Daoy (cell line): ENCODE data around the gene PHF23. TPM values are rescaled to one million over a fixed set of nuclear protein-coding genes. Genes with fewer than 3 reads are reported as not detected.
"Not testable (repeated sequence)": the region's sequence is repeated elsewhere in the genome, so short reads cannot be mapped to it uniquely, and the experiment has no call there.

Experiments used
- DNase-seq: peaks from one replicate; pipeline ENCODE4 v3.0.0-alpha.2; 2015; ENCODE audit warnings: low read depth
- total RNA-seq: library from RNA; depleted of rRNA; stranded (reverse); fragments of >200 nt; shearing (Covaris generic); gene quantifications from 2 replicates; pipeline ENCODE4 v1.2.3, GENCODE V29; 2014

PHF23 gene
- total RNA-seq, 1 experiment from 2014 or later, result 44.5 TPM

DNA sequence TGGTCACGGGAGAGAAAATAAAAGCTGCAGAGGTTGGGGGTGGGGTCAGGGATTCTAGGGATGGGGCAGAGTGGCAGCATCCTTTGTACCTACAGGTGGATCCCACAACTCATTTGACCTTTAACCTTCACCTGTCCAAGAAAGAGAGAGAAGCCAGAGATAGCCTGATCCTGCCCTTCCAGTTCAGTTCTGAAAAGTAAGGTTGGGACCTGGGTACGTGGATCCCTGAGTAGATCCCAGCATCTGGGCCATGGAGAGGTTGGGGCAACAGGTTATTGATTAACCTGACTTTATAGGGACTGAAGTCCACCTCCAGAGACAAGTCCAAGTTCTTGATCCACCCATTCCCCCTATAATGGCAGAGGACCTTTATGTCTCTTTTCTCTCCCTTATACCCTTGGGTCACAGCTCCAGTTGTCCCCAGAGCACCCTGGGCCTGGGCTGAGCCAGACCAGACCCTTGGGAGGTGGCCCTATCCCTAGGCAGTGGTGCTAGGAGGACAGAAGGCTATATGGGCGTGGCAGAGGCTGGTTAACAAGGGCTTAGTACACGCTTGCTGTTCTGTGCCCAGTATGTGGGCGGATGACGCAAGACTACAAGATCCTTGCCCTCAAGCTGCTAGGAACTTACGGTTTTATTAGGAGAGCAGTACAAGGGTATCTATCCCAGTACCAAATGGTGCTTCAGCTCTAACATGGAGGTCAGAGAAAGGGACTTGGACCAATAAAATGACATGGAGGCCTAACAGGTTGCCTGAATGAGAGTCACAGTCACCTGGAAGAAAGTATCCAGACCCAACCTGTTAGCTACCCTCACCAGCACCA, 19.7 kb upstream of the PHF23 start:
- peak; percentile 48 for DNase-seq

DNA sequence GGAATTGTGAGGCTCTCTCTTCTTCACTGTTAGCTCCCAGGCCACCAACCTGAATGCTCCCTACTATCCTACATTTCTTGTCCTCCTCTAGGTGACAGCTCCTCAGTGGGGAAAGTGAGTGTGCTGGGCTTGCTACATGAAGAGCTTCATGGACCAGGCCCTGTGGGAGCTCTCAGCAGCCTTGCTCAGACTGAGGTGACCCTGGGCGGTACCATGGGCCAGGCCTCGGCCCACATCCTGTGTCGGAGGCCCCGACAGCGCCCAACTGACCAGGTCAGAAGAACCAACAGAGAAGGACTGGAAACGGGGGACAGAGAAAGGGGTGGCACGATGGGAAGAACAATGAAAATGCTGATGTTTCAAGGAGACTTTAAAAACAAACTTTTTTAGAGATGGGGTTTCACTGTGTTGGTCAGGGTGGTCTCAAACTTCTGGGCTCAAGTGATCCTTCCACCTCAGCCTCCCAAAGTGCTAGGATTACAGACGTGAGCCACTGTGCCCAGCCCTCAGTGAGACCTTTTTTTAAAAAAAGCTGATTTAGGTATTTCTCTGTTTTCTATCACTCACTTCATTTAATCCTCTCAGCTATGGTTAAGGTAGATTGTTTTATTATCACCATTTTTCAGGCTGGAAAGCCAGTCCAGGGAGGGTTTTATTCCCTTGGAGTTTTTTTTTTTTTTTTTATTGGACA, 17.7 kb upstream of the PHF23 start:
- DNase-seq, result no peak

DNA sequence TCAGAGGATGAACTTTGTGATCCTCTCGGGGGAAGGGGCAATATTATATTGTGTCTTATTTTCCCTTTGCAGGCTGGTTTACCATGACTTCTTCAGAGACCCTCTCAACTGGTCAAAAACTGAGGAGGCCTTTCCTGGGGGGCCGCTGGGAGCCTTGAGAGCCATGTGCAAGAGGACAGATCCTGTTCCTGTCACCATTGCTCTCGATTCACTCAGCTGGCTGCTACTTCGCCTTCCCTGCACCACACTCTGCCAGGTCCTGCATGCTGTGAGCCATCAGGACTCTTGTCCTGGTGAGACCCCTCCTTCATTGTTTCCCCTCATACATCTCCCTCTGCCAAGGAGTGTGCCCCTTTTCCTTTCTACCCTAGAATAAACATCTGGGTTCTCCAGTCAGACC, 15.3 kb upstream of the PHF23 start:
- no peak for DNase-seq

DNA sequence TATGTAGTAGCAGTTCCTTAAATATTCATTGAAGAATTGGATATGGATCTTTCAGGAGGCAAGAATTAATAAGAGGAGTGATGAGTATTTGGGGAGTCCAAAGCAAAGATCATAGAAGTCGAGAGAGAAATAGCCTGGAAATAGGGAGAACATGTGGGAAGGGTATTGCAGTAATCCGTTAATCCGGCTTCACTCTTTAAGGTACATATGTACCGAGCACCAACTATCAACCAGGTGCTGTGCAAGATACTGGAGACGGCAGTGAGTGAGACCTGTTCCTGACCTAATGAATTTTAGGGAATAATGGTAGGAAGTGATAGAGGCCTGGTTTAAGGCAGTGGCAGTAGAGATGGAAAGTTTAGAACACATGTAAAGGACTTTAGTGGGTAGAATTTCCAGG, 13.8 kb upstream of the PHF23 start:
- no peak for DNase-seq

DNA sequence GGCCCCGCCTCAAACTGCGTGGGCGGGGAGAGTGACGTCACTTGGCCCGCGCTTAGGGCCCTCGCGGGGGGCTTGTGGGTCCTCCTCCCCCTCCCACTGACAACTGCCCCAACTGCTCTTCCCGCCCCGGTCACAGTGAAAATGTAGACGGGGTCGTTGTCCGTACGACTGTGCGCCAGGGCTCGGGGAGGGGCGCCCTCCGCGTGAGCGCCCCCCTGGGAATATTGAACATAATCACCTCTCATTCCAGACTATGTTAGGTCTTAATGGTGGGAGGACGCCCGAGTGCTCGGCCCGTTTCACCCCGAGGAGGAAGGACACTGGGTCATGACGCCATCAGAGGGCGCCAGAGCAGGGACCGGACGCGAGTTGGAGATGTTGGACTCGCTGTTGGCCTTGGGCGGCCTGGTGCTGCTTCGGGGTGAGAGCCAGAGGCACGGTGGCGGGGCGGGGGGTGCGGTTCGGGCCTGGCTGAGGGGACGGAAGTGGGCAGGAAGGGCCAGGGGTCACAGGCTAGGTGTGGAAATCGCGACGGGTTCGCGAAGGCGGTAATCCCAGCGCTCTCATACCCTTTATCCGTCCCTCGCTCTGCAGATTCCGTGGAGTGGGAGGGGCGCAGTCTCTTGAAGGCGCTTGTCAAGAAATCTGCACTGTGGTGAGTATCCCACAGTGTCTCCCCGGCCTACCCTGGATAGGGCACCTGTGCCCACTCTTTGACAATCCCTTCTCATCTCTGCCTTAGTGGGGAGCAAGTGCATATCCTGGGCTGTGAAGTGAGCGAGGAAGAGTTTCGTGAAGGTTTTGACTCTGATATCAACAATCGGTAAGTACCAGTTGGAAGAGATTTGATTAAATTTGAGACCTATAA, 13.2 kb upstream of the PHF23 start, which contains the start of gene ELP5:
Gene ELP5 (plus strand): TSS at position 40 of the 868 bp plus-strand sequence. CDS start 336 bp downstream, at position 376.
- DNase-seq, result peak; percentile 97

DNA sequence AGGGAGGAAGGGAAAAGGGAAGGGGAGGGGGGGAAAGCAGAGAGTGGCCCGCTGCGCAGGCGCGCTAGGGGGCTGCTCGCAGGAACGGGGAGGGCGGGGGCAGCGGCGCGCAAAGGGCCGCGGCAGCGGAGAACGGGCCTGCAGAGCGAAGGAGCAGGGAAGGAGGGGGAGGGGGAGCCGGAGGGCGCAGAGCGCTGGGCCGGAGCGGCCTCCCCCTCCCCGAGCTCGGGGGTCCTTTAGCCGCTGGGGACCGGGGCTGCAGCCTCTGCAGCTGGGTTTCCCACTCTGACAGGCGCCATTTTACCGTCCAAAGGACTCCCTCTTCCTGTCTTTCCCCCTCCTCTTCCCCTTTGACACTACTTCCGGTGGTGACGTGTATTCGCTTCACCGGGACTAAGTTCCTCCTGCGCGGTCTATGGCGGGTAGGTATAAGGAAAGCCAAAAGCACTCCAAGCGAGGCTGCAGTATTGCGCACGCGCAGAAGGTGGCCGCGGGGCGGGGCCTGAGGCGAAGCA, 12.5 kb upstream of the PHF23 start, which contains the start of gene CTDNEP1:
Gene CTDNEP1 (minus strand): TSS at position 74 of the 515 bp plus-strand sequence. CDS start 438 bp downstream, outside the sequence.
- DNase-seq, result peak; percentile 99

DNA sequence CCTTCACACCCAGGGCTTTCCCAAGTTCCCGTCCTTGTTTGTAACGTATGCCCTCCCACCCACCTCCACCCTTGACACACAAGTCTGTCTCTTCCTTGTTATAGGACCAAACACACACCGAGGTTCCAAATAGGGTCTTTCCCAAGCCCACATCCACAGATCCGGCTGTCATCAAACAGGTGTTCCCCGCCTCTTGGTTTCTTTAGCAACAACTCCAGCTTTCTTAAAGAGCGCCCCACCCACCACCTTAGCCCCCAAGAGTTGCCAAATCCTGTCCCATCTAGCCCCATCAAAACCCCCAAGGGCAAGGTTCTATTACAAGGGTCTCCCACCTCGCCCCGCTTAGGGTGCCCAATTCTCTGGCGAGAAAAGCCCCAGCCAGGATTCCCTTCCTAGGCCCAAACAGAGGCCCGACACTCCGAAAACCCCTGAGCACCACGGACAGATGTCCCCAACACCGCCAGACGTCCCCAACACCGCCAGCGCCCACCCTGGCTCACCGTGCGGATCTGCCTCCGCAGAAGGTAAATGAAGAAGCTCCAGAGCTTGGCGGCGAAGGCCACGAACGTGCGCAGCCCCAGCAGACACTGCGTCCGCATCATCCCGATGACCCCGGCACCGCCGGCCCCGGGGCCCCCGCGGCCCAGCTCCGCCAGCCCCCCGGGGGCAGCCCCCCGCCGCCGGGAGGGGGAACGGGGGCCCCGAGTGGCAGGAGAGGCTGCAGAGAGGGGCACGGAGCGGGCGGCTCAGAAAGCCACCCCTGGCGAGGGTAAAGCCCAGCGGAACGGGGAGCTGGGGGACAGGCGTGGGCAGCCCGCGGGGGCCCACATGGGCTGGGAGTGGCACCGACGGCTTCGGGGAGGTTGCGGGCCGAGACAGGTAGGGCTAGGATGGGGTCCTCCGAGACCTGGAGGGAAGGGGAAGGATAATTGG, 11.7 kb upstream of the PHF23 start:
- DNase-seq, result no peak

DNA sequence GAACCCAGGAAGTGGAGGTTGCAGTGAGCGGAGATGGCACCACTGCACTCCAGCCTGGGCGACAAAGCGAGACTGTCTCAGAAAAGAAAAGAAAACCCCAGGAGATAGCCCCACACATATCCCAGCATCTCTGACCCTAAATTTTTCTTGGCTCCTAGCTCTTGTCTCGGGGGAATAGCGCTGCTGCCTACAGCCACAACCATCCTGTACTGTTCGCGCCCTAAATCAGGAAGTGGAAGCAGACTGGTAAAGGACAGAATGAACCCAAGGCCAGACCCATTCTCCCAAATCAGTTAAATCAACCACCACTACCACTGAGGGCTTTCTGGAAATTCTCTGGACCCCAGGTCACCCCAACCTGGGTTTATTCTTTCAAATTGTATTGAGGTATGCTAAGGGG, 10.6 kb upstream of the PHF23 start:
- no peak for DNase-seq

DNA sequence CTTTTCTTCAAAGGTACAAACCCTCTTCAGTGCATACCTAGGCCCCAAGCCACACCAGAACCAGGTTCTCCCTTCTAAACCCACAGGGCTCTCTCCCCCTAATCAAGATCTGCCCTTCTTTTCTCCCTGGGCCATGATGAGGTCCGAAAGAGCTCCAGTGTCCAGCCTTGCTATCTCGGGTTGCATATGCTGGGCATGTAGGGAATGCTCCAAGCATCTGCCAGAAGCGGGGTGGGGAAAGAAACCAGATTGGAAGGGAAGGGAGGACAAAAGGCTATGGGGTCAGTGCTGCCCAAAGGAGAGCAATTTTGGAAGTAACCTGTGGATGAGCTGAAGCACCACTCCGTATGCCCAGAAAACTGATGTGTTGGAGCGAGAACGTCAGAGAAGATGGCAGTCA, 10.0 kb upstream of the PHF23 start:
- no peak for DNase-seq

DNA sequence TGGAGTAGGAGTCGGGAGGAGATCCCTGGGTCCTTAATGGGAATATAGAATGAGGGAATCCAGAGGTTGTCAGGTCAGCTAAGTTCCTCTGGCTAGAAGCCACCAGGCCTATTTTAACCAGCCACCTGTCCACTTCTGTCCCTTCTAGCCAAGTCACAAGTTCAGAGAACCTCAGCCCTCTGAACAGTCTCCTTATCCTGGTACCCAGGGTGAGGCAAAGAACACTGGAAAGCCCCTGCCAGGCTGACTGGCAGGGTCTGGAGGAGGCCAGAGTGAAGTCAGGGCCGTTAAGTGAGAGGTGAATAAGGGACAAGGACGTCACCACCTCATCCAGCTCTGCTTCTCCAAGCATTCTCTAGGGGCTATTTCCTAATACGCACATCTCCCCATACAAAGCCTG, 9.5 kb upstream of the PHF23 start:
- DNase-seq, result no peak

DNA sequence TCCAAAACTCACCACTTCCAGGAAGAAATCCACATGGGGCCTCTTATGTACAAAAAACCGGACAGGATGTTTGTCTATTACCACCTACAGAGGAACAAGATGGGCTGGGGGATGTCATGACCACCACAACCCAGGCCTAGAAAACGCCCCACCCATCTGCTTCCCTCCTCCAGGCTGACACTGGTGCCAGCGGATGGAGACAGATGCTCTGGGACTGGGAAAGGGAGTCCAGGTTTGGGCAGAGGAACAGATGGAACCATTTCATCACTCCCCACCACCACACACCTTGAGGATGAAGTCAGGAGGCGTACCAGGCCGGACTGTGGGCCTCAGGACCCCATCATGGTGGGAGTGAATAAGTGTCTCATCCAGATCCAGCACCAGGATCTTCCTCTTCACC, 7.5 kb upstream of the PHF23 start:
- DNase-seq, result no peak

DNA sequence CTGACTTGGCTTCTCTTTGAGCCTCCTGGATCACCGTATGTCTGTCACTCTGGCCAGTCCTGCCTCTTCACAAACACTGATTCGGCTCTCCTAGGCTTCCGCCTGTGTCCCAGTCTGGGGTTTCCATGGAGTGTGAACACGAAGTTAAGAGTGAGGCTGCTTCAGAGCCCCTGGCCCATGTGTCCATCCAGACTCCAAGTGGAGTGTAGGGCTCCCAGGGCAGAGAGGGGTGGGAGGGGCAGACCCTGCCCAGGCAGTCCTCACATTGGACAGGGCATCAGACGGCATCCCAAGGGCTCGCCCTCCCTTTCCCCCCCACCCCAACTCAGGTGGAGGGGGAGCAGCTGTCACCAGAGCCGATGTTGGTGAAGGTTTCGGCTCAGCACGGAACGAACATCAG, 4.6 kb upstream of the PHF23 start:
- DNase-seq, result not testable (repeated sequence)

DNA sequence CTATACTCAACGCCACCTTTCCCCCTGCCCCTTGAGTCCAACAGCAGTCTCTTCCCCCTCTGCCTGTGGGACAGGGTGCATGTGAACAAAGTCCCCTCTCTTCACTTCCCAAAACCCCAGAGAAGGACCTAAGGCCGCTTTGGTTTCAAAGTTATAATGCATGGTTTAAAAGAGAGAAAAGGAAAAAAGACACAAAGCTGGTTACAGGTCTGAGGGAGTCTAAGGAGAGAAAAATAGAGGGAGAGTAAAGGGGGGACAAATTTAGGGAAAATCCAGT, 4.1 kb upstream of the PHF23 start:
- DNase-seq, result no peak

DNA sequence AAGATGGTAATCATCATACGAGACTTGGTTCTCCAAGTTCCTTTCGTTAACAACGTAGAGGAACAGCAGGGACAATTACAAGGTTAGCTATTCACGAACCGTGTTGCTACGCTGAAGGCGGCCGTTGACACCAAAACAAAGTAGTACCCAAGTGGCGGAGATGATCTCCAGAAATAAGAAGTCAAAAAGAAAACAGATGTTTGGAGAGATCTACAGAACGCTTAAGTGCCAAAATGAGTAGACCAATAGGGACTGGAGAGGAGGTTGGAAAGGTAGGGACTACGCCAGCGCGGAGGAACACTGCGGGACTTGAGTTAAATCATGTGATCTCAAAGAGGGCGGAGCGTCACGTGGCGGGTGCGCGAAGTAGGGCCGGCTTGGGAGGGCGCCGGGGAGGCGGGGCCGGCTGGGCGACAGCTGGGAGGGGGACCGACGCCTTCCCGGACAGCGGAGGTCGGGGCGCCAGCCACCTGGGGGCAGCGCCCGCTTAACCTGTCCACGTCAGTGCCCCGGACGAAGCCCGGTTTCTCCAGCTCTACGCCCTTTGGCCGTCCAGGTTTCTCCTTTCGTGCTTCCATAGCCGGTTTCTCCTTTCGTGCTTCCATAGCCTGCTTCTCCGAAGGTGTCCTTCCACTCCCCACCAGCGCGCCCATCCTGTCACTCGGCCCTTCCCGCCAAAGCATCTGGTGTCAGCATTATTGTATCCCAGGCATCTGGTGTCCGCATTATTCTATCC, 3.6 kb upstream of the PHF23 start:
- DNase-seq, result peak; percentile 96

DNA sequence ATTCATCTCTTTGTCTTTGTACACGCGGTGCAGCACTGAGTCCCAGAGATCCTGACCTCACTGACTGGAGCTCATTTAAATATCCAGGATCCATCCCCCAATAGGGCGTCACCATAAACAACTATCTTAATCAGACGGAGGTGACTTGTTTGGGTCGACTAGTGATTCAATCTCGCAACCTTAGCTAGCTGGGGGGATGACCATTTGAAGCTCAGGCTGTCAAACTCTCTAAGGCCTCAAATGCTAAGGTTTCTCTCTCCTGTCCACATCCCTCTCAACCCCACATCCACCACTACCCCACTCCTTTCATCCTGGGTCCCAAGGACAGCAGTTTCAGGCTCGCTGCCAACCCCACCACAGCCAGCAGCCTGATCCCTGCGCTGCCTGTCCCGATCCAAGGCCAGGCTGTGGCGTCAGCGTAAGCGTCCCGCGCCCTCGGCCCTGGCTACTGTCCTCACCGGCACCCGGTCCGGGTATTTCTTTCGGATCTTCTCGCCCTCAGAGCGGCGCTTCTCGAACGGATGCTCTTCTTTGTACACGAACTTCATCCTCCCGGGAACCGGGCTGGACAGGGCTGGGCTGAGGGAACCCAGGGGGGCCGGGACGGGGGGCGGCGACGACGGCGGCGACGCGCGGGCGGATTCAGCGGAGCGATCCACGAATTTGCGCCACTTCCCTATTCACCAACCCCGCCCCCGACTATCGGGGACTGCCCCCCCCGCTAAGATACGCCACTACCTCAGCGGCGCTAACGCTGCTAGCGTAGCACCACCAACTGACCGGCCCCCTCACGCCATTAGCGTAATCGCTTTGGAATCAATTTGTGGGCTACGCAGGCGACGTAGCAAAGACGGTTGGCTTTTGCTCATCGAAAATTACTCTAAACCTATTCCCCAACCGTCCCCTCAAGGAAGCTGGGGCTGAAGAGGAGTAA, 2.8 kb upstream of the PHF23 start, which contains the start of gene GABARAP:
Gene GABARAP (minus strand): TSS at position 667 of the 934 bp plus-strand sequence. CDS start 119 bp downstream, at position 548.
- DNase-seq, result peak; percentile 92

DNA sequence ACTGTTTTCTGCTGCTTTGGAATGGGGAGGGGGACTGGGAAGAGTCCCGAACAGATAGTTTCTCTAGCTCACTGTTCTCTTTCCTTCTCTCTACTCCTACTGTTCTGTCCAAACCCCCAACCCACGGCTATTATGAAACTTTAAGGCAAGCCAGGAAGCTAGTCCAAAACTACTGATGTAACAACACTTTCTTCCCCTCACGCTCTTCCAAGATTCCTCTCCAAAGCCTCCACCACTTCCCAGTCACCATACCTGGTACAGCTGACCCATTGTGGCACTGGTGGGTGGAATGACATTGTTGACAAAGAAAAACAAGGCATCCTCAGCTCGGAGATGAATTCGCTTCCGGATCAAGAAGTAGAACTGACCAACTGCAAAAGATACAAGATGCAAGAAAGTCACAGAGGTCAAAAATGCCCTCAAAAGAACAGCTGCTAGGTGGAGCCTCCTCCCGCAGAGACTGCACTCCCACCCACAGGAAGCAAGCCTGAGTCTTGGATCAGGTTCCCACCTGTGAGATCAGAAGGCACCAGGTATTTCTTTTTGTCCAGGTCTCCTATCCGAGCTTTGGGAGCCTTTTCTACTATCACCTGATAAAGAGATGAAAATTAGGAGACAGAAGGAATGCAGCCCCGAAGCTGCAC, 2.0 kb upstream of the PHF23 start:
- DNase-seq, result no peak

DNA sequence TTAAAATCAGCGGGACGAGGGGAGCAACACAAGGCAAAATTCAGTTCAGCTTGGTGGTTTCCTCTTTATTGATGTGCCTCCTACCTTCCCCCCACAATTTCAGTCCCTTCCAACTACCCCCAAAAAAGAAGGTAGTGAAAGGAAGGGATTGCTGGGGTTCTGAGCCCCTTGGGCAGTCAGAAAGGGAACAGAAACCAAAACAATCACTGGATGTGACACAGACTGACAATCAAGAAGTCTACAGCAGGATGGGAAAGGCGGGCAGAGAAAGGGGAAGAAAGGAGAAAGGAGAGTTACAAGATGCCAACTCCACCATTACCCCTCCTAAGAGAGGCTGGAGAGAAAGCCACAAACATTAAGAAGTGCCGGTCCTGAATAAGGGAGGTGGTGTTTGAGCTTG, 1.1 kb upstream of the PHF23 start:
- DNase-seq, result no peak

DNA sequence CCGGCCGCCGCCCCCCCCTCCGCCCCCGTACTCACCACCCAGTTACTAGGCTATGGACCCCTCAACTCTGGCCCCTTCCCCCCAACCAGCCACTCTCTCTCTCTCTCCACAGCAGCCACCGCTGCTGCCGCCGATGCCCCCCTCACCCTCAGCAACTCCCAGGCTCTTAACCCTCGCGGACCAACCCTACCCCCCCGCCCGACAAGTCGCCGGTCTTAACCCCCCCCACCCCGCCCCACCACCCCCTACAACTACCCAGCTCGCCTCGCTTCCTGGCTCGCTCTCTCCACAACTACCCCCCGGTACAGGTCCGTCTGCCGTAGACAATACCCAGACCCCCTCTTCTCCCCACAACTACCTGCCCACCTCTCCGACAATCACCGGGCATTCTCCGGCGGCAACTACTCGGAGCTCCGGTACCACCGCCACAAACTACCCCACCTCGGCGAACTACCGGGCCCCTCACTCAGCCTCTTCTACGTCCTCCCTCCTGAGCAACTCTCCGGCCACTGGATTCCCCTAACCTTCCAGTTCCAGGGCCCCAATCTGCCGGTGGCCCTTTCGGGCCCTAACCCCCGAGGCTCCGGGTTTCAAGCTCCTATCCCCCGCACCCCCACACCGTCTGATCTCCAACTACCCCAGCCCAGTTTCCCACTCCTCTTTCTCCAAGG, 702 bp downstream of the PHF23 start:
- no peak for DNase-seq
